SU-DHL-6 (cell line): Measurements from ENCODE around the gene SST.

Experiments
- EZH2phosphoT487 ChIP-seq: fragments of 200-600 bp; sonication (generic), shearing (Covaris generic); conservative IDR thresholded peaks from 2 replicates; pipeline ENCODE4 v1.6.1; 2018; ENCODE audit warnings: mild to moderate bottlenecking, antibody characterized with exemption, low read length, moderate library complexity, mixed read lengths
- TF ChIP-seq, protein P1 (sequence below): fragments of 200-600 bp; sonication (generic); IDR thresholded peaks from one replicate; pipeline ENCODE4 v1.5.1; 2017; ENCODE audit warnings: antibody characterized with exemption, mild to moderate bottlenecking, low read length, moderate library complexity; ENCODE audit not compliant: insufficient read depth, poor library complexity, severe bottlenecking

DNA sequence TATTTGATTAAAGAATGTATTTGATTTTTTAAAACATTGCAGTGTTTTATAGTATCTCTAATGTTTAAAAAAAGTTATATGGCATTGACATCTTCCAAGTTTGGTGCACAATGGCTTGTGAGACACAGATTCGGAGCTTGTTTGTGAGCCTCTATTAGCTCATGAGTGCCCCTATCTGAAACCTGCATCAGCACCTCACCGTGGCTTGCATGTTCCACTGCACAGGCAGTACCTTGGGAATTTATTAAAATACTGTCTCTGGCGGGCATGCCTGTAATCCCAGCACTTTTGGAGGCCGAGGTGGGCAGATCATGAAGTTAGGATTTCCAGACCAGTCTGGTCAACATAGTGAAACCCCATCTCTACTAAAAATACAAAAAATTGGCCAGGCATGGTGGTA lies 39.0 kb upstream of the SST start:
- TF ChIP-seq, protein P1, sequence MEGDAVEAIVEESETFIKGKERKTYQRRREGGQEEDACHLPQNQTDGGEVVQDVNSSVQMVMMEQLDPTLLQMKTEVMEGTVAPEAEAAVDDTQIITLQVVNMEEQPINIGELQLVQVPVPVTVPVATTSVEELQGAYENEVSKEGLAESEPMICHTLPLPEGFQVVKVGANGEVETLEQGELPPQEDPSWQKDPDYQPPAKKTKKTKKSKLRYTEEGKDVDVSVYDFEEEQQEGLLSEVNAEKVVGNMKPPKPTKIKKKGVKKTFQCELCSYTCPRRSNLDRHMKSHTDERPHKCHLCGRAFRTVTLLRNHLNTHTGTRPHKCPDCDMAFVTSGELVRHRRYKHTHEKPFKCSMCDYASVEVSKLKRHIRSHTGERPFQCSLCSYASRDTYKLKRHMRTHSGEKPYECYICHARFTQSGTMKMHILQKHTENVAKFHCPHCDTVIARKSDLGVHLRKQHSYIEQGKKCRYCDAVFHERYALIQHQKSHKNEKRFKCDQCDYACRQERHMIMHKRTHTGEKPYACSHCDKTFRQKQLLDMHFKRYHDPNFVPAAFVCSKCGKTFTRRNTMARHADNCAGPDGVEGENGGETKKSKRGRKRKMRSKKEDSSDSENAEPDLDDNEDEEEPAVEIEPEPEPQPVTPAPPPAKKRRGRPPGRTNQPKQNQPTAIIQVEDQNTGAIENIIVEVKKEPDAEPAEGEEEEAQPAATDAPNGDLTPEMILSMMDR = no peak
- TF ChIP-seq EZH2phosphoT487 = no peak
